Activated T-helper 9 cell treated with anti-CD3 and anti-CD28 coated beads, Interleukin-2, amount 50 U/mL, for 16 hours (primary cell): Measurements from ENCODE around the gene TBX10.
"Not testable (repeated sequence)": the region's sequence is repeated elsewhere in the genome, so short reads cannot be mapped to it uniquely, and the experiment has no call there.

ENCODE experiments used
- DNase-seq: peaks from one replicate; pipeline ENCODE4 v3.0.0-alpha.2; 2020; ENCODE audit warnings: low read depth

The TBX10 gene

GRCh38 chr11:67615728-67616430 is 23.7 kb downstream of the TBX10 start:
- DNase-seq = no peak

DNA sequence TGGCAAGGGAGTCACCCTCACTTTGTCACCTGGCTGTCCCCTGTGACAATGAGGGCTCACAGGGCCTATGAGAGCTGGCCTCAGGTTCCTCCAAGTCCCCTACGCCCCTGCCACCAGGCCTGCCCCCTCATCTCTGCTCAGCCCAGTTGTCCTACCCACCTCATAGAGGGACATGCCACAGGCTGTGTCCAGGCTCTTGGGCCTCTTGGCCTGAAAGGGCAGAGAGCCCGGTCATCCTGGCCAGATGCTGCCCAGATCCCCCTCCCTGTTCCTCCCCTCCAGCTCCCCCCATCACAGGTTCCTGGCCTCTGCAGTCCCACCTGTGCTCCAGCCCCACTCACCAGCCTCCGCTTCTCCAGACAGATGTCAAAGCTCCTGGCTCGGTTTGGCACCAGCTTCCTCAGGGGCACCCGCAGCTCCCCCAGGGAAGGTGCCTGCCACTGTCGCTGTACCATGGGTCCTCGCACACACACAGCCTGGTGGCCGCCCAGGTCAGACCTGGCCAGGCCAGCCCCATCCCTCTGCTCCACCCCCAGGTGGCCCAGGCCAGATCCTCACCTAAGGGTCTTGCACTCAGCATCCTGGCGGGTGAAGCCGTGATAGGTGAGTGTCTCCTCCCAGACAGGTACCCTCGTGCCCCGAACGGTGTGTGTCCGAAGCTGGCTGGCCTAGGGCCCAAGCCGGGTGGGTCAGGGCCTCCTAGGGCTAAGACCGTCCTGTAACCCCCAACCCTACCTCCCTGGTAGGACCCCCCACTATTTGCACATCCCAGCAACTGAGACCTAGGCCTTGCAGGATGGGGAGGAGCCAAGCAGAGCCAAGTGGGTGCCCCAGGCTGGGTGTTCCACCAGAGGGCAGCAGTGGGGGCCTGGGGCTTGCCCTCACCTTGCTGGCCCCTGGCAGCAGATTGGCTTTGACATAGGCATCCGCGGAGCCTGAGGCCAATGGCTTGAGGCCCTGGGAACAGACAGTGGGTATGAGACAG is 24.5 kb downstream of the TBX10 start:
- peak; percentile 31 for DNase-seq

- DNase-seq = peak; percentile 73
Observed at GRCh38 chr11:67613960-67614715, 25.4 kb downstream of the TBX10 start.

- no peak for DNase-seq
Observed at GRCh38 chr11:67613313-67613959, 26.1 kb downstream of the TBX10 start.

DNA sequence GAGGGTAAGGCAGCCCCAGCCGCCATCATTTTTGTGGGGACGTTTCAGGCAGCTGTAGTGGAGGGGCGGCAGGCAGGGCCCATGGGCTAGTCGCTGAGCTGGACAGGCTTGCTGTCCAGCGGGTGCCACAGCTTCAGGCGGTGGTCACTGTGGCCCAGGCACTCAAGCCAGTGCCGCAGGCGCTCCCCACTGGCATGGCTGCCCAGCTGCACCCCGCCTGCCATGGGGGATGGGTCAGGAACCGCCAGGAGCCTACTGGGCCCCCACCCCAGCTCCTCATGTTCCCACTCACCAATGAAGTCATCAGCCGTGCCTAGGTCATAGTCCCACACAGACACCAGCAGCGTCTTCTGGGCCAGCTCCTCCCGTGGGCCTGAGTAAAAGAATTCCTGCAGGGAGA is 26.8 kb downstream of the TBX10 start:
- DNase-seq = no peak

DNA sequence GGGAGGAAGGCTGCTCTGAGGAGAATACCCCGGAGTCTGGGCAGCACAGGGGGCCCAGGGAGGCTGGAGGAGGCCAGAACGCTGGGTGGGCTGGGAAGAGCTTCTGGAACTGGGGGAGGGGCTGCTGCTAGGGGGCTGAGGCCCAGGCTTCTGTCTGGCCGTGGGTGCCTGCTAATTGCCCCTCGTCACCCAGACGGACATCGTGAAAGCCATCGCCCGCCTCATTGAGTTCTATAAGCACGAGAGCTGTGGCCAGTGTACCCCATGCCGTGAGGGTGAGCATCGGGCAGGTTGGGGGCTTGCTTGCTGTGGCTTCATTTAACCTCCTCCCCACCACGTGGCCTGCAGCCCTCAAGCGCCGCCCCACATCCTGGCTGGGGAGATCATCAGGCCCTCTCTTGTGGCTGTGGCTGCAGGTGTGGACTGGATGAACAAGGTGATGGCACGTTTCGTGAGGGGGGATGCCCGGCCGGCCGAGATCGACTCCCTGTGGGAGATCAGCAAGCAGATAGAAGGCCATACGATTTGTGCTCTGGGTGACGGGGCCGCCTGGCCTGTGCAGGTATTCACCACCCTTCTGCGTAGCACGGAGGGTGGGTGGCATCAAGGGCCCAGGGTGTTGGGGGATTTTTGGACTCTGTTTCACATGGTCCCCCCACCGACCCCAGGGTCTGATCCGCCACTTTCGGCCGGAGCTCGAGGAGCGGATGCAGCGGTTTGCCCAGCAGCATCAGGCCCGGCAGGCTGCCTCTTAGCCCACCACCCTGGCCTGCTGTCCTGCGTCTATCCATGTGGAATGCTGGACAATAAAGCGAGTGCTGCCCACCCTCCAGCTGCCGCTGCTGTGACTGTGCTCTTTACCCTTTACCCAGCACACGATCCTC is 27.6 kb downstream of the TBX10 start:
- no peak for DNase-seq

GRCh38 chr11:67611165-67611564 is 28.4 kb downstream of the TBX10 start:
- no peak for DNase-seq

- no peak for DNase-seq
Observed at GRCh38 chr11:67610302-67610868, 29.2 kb downstream of the TBX10 start.

DNA sequence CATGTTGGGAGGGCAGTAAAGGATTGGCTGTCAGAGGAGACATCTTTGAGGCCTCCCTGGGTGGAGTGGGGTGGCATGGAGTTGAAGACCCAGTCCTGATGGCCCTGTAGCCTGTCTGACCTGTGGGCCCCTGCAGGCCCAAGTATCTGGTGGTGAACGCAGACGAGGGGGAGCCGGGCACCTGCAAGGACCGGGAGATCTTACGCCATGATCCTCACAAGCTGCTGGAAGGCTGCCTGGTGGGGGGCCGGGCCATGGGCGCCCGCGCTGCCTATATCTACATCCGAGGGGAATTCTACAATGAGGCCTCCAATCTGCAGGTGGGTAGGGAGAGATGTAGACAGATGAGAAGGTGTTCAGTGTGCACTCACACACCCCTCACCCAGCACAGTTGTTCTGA is 30.2 kb downstream of the TBX10 start:
- no peak for DNase-seq

GRCh38 chr11:67608486-67608885 is 31.1 kb downstream of the TBX10 start:
- DNase-seq = no peak

- no peak for DNase-seq
Observed at GRCh38 chr11:67607507-67607906, 32.1 kb downstream of the TBX10 start.

- DNase-seq = peak; percentile 96
Observed at GRCh38 chr11:67606492-67607295, 32.9 kb downstream of the TBX10 start, which contains the start of gene NDUFV1. TSS of gene NDUFV1 (plus strand) at chr11:67606936. CDS start at chr11:67607005, 69 bp downstream.

DNA sequence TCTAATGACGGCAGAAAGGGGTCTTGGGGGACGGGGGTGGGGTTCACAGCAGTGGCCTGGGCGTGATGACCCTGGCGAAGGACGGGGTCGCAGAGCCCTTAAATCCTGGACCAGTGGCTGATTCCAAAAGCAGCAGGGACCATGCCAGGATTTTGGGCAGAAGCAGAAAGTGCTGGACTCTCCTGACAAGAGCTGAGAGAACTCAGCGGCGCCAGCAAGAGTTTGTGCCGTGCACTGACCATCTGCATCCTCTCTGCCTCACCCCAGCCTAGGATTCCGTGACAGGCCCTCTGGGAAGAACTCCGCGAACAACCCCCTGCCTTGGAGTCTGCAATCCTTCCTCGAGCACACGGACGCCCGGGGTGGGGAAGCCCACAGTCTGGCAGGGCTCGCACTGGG is 33.5 kb downstream of the TBX10 start:
- no peak for DNase-seq

DNA sequence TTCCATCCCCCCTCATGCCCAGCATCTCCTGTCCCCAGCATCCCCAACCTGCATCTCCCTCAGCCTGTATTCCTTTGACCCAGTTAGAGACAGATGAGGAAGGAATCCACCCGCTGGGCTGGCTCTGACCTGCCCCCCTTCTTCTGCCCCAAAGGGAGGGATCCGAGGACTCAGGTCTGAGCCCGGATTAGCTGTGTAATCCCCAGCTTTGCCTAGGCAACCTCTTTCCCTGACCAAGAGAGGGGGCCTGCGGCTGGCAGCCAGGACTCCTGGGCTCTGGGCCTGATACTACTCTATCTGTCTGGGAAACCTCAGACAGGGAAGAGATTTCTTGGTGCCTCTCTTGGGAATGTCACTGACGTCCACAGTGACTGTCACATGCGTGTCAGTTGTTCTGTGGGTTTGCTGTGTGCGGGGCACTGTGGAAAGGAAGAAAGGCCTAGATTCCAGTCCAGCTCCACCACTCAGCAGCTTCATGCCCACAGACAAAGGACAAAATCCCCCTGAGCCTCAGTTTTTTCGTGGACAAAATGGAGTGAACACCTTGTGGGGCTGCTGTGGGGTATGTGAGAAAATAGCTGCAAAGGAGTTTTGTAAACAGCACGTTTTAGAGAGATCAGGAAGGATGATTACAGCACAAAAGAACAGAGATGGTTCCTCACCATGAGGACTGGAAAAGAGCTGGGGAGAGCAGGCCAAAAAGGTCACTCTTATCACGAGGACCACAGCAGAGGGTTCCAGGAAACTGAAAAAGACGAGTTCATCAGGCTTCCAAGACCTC is 34.1 kb downstream of the TBX10 start:
- DNase-seq = no peak

- no peak for DNase-seq
Observed at GRCh38 chr11:67604815-67605214, 34.7 kb downstream of the TBX10 start.

- not testable (repeated sequence) for DNase-seq
Observed at GRCh38 chr11:67604119-67604518, 35.4 kb downstream of the TBX10 start.

- no peak for DNase-seq
Observed at GRCh38 chr11:67601098-67601497, 38.5 kb downstream of the TBX10 start.

- DNase-seq = no peak
Observed at GRCh38 chr11:67600324-67601029, 39.1 kb downstream of the TBX10 start.
